H1 (cell line): ENCODE results near the gene PLIN4.

Source experiments
- CREB1 ChIP-seq: IDR thresholded peaks from 2 replicates; pipeline ENCODE4 v1.6.1; 2012; ENCODE audit warnings: inconsistent platforms
- GABPA ChIP-seq: IDR thresholded peaks from 2 replicates; pipeline ENCODE4 v1.6.1; 2011; ENCODE audit warnings: mild to moderate bottlenecking, low read length, moderate library complexity, borderline replicate concordance; ENCODE audit not compliant: insufficient read depth
- HDAC2 ChIP-seq, 2 experiments: fragments of 300-600 bp in 1 of 2; sonication (generic) in 1 of 2; IDR thresholded peaks; 2 replicates each; pipeline ENCODE4 v1.6.1; 2011 to 2012; ENCODE audit warnings: low read depth in 2 of 2, low read length in 2 of 2, mild to moderate bottlenecking in 2 of 2, moderate library complexity in 2 of 2, borderline replicate concordance in 1 of 2, inconsistent platforms in 1 of 2
- POLR2A ChIP-seq, 2 experiments: IDR thresholded peaks; 1 replicate in 1 of 2; 2 replicates in 1 of 2; pipeline ENCODE4 v1.6.1; 2011; ENCODE audit warnings: low read depth in 2 of 2, low read length in 2 of 2, mild to moderate bottlenecking in 2 of 2; ENCODE audit errors: control extremely low read depth in 1 of 2
- RAD21 ChIP-seq, 2 experiments: IDR thresholded peaks in 1 of 2; conservative IDR thresholded peaks in 1 of 2; 2 replicates each; pipeline ENCODE4 v1.6.1; 2011; ENCODE audit warnings: low read depth in 2 of 2, low read length in 2 of 2, improper control_type of control experiment in 1 of 2, inconsistent platforms in 1 of 2, mild to moderate bottlenecking in 1 of 2, moderate library complexity in 1 of 2
- YY1 ChIP-seq: IDR thresholded peaks from 2 replicates; pipeline ENCODE4 v1.6.1; 2011; ENCODE audit warnings: low read depth, mild to moderate bottlenecking, low read length

- TF ChIP-seq CREB1 (no peak), HDAC2 (IDR thresholded peaks at IDR 0.05; ENCODE audit: borderline replicate concordance in 1 of 2, low read depth in 2 of 2, low read length in 2 of 2) (no peak), YY1 (no peak), RAD21 (IDR thresholded peaks at IDR 0.05 in 1 of 2, conservative IDR thresholded peaks at IDR 0.05 in 1 of 2; ENCODE audit: low read depth in 2 of 2, low read length in 2 of 2) (no peak), POLR2A (IDR thresholded peaks at IDR 0.05; ENCODE audit: control extremely low read depth in 1 of 2, low read depth in 2 of 2, low read length in 2 of 2) (no peak; a peak in 1 of 3 replicates), GABPA (no peak)
Observed at GRCh38 chr19:4456843-4457653, 61.2 kb downstream of the PLIN4 start.
